Psoas muscle (tissue), 8 donors: ENCODE results near the gene KICS2. TPM values are rescaled to one million over a fixed set of nuclear protein-coding genes. Genes with fewer than 3 reads are reported as not detected.

Experiments used
- ATAC-seq, 4 donors: fragments of 200-7000 bp; cut with Tn5 transposase; one replicate each; pipeline ENCODE4 v1.9.1; 2020; ENCODE audit warnings: moderate library complexity in 3 of 4, mild to moderate bottlenecking in 2 of 4
- DNase-seq, 2 donors: peaks; one replicate each; pipeline ENCODE4 v3.0.0-alpha.2; 2020
- H3K27ac ChIP-seq: fragments of 200-600 bp; one replicate; pipeline ENCODE4 v1.8.0; 2022
- H3K27me3 ChIP-seq, 3 donors: fragments of 200-600 bp in 1 of 3; one replicate each; pipeline versions ENCODE4 v1.6.1 to v1.8.0; 2013 to 2022; ENCODE audit warnings: low read length in 2 of 3, mild to moderate bottlenecking in 2 of 3, moderate library complexity in 1 of 3; ENCODE audit not compliant: insufficient read depth in 3 of 3
- H3K36me3 ChIP-seq, 2 donors: fragments of 200-600 bp in 1 of 2; one replicate each; pipeline versions ENCODE4 v1.6.1 to v1.8.0; 2013 to 2022; ENCODE audit warnings: low read depth in 1 of 2, mild to moderate bottlenecking in 1 of 2, moderate library complexity in 1 of 2; ENCODE audit not compliant: insufficient read depth in 1 of 2
- H3K4me1 ChIP-seq: fragments of 200-600 bp; one replicate; pipeline ENCODE4 v1.8.0; 2022
- H3K4me3 ChIP-seq: fragments of 200-600 bp; one replicate; pipeline ENCODE4 v1.8.0; 2022; ENCODE audit warnings: mild to moderate bottlenecking
- H3K9me3 ChIP-seq: fragments of 200-600 bp; one replicate; pipeline ENCODE4 v1.8.0; 2022
- WGBS, 3 donors: extraction: QIAGEN DNeasy Blood & Tissue Kit; methylation state at CpG; one replicate each; pipeline versions ENCODE4 v1.1.6 to v1.1.7; 2013; 5-methylcytosine and 5-hydroxymethylcytosine counted together
- intact Hi-C, 2 donors: fragments of 100-400 bp; cut with DNase I; formaldehyde crosslinking; loops; one replicate each; pipeline versions ENCODE4 v1.11.0 to v1.14.2; 2022
- polyA plus RNA-seq, 3 donors: library from polyadenylated mRNA; stranded (reverse); fragments of 200-250 nt; gene quantifications; one replicate each; pipeline ENCODE4 v1.2.3, GENCODE V29; 2013
- total RNA-seq, 4 donors: library from RNA; stranded (reverse); fragmentation: NEBNext Ultra II Directional in 2 of 4; extraction: Animal tissue kit (Norgen Biotek cat#: 25700) in 2 of 4; gene quantifications; one replicate each; pipeline versions ENCODE4 v1.2.1 to v1.2.4, GENCODE V29; 2021 to 2023
- TF ChIP-seq, protein P1 (sequence below): fragments of 200-600 bp; IDR thresholded peaks from one replicate; pipeline ENCODE4 v1.8.0; 2022; ENCODE audit warnings: antibody characterized with exemption
- donor health status: healthy with polysubstance abuse.
- donor health status: DM: no; HTN: no; CAD: no; lungs with moderate emphysema.
- donor health status: Bipolar disorder and iron deficiency.
- donor health status: healthy.
- donor health status: DM: yes; HTN: yes; CAD: no.
- donor health status: DM: no; HTN: no; CAD: no.
- donor health status: DM: no; HTN: no; CAD: no.
- donor health status: DM: yes; HTN: yes; CAD: no.

Gene KICS2
- total and polyA plus RNA-seq, 7 donors: 4.4 to 18.2 (median 8.5) TPM

DNA sequence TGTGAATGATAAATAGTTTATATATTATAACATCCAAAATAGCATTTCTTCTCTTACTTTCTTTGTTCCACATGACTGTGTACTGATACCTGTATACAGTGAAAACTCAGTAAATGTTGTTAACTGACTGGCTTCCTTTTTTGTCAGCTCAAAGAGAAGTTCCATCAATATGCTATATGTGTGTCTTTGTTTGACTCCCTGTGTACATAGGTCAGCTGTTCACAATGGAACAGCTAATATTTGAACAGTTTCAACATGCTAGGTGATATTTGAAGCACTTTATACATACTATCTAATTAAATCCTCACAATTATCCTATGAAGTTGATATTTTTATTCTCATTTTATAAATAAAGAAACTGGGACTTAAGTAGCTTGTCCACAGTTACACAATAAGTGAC lies 15.3 kb upstream of the KICS2 start:
- Histone ChIP-seq H3K36me3 (no peaks in the 10 kb centered on the region), H3K27ac (no peak overlapping the region), H3K4me1 (no peaks in the 10 kb centered on the region), H3K27me3 (no peaks in the 10 kb centered on the region), H3K4me3 (no peak overlapping the region), H3K9me3 (no peaks in the 10 kb centered on the region)
- TF ChIP-seq, protein P1, sequence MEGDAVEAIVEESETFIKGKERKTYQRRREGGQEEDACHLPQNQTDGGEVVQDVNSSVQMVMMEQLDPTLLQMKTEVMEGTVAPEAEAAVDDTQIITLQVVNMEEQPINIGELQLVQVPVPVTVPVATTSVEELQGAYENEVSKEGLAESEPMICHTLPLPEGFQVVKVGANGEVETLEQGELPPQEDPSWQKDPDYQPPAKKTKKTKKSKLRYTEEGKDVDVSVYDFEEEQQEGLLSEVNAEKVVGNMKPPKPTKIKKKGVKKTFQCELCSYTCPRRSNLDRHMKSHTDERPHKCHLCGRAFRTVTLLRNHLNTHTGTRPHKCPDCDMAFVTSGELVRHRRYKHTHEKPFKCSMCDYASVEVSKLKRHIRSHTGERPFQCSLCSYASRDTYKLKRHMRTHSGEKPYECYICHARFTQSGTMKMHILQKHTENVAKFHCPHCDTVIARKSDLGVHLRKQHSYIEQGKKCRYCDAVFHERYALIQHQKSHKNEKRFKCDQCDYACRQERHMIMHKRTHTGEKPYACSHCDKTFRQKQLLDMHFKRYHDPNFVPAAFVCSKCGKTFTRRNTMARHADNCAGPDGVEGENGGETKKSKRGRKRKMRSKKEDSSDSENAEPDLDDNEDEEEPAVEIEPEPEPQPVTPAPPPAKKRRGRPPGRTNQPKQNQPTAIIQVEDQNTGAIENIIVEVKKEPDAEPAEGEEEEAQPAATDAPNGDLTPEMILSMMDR: no peak
- no peak for ATAC-seq
- no peak for DNase-seq
- intact Hi-C loops: no loop called here

DNA sequence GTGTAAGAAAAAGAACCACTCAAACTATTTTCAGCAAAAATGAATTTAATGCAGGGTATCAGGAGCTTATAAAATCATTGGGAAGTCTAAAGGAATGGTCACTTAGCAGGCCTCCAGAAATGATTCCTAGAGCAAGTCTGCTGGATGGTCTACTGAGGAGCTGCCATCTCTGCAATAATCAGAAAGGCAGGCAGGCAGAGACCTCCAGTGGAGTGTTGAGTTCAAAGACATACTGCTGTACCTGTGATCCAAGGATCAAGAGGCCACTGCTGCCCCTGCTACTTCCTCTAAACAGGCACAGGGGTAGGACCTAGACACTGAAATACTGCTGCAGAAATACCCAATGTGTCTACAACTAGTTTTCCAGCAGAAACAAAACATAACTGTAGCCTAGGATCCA lies 14.5 kb upstream of the KICS2 start:
- ATAC-seq (no peak), DNase-seq (no peak)
- H3K27ac ChIP-seq: no peak overlapping the region
- H3K36me3 ChIP-seq: no peaks in the 10 kb centered on the region
- H3K4me3 ChIP-seq: no peak overlapping the region
- H3K27me3 ChIP-seq: no peaks in the 10 kb centered on the region
- TF ChIP-seq, protein P1: no peak
- intact Hi-C loops: no loop called here
- no peaks in the 10 kb centered on the region for H3K4me1 ChIP-seq
- no peaks in the 10 kb centered on the region for H3K9me3 ChIP-seq

DNA sequence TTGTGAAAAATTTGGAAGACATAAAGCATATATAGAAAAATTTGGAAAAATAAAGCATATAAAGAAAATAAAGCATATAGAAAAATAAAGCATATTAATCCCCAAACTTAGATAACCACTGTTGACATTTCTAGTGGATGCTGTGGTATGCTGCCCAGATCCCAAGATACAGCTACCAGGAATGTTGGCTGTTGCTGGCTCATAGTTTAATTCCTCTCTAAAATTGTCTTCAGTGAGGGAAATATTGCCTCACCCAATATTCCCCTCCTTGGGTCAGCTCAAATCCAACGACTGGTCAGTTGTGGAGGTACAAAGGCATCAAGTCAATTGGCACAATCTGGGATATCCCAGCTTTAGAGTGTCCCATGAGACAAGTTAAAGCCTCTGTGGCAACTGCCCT lies 10.1 kb upstream of the KICS2 start:
- no peaks in the 10 kb centered on the region for H3K4me1 ChIP-seq
- TF ChIP-seq, protein P1: no peak
- DNase-seq: no peak
- H3K4me3 ChIP-seq: no peak overlapping the region
- H3K36me3 ChIP-seq: no peaks in the 10 kb centered on the region
- H3K9me3 ChIP-seq: no peaks in the 10 kb centered on the region
- no peaks in the 10 kb centered on the region for H3K27me3 ChIP-seq
- intact Hi-C loops: no loop called here
- ATAC-seq: no peak
- WGBS, 3 donors: 18 to 32% (median 31%) methylated on average over 1 of the region's 1 CpG
- no peak overlapping the region for H3K27ac ChIP-seq

DNA sequence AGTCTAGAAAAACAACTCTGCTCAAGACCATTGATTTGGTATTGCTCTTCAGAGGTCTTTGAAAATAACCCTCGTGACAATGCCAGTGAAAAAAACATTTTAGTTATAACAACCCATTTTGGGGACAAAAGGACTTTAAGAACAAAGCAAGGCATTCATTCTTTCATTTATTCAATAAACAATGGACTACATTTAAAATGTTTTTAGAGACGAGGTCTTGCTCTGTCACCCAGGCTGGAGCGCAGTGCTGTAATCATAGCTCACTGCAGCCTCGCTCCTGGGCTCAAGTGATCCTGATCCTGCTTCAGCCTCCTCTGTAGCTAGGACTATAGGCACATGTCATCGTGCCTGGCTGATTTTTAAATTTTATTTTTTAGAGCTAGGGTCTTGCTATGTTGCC lies 7.7 kb upstream of the KICS2 start:
- no peaks in the 10 kb centered on the region for H3K36me3 ChIP-seq
- ATAC-seq: no peak
- intact Hi-C loops: loop anchor here in 1 of 2 donors (10.0 kb wide), 1 partner anchor 175 kb away; the partner anchor contains the start of gene XPOT
- TF ChIP-seq, protein P1: no peak
- no peaks in the 10 kb centered on the region for H3K27me3 ChIP-seq
- 91 to 93% (median 92%) methylated on average over 5 of the region's 5 CpGs for WGBS, 3 donors
- no peak for DNase-seq
- H3K4me1 ChIP-seq: no peaks in the 10 kb centered on the region
- H3K4me3 ChIP-seq: no peak overlapping the region
- H3K9me3 ChIP-seq: no peaks in the 10 kb centered on the region
- no peak overlapping the region for H3K27ac ChIP-seq

DNA sequence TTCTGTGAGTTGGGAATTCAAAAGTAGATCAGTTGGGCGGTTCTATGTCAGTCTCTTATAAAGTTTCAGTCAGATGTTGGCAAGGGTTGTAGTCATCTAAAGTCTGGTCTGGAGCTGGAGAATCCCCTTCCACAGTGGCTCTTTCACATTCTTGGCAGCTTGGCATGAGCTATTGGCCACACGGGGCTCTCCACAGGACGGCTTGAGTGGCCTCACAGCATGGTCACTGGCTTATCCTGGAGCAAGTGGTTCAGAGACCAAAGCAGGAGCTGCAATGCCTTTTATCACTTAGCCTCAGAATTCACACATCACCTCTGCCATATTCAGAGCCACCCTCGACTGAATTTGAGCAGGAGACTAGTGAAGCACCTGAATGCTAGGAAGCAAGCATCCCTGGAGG lies 7.1 kb upstream of the KICS2 start:
- Histone ChIP-seq H3K4me3 (no peak overlapping the region), H3K4me1 (no peaks in the 10 kb centered on the region), H3K27me3 (no peaks in the 10 kb centered on the region), H3K36me3 (no peaks in the 10 kb centered on the region), H3K27ac (no peak overlapping the region), H3K9me3 (no peaks in the 10 kb centered on the region)
- no peak for ATAC-seq
- DNase-seq: no peak
- TF ChIP-seq, protein P1: no peak
- 47 to 57% (median 51%) methylated on average over 4 of the region's 4 CpGs for WGBS, 3 donors
- intact Hi-C loops: loop anchor here in 1 of 2 donors (10.0 kb wide), 1 partner anchor 176 kb away; the partner anchor contains the start of gene XPOT
